DMS53 treated with DMSO at 0.1 percent for 48 hours (cell line): ENCODE measurements around the gene RNF207.

Experiments
- DNase-seq: peaks from one replicate; lab custom pipeline; 2025; ENCODE audit not compliant: unreplicated experiment; lab: John Stamatoyannopoulos, UW

Gene RNF207

DNA sequence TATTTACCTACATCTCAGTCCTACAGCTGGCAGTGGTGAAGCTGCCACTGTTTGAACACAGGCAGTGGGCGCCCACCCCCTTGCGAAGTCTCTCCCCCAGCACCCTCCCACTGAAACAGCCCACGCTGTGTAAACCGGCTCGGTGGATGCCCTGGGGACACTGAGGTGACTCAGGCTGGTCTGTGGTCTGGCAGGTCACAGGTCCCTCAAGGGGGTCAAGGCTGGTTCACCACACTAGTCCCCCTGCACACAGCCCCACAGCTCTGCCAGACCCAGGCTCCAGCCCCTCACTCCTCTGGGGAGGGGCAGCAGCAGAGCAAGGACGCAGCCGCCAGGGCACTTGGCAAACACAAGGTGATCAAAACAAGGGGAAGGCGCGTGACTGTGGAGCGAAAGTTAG is 33.4 kb upstream of the RNF207 start:
- no peak for DNase-seq

DNA sequence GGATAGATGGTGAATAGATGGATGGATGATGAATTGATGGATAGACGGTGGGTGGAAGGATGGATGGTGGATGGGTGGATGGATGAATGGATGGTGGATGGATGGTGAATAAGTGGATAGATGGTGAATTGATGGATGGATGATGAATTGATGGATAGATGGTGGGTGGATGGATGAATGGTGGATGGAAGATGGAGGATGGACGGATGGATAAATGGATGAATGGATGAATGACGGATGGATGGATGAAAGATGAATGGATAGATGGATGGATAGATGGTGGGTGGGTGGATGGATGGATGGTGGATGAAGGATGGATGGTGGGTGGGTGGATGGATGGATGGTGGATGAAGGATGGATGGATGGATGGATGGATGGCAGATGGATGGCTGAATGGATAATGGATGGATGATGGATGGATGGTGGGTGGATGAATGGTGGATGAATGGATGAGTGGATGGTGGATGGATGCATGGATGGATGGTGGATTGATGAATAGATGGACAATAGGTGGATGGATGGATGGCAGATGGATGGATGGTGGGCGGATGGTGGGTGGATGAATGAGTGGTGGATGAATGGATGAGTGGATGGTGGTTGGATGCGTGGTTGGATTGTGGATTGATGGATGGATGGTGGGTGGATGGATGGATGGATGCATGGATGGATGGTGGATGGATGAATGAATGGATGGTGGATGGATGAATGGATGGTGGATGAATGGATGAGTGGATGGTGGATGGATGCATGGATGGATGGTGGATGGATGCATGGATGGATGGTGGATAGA is 31.1 kb upstream of the RNF207 start:
- DNase-seq, result no peak

DNA sequence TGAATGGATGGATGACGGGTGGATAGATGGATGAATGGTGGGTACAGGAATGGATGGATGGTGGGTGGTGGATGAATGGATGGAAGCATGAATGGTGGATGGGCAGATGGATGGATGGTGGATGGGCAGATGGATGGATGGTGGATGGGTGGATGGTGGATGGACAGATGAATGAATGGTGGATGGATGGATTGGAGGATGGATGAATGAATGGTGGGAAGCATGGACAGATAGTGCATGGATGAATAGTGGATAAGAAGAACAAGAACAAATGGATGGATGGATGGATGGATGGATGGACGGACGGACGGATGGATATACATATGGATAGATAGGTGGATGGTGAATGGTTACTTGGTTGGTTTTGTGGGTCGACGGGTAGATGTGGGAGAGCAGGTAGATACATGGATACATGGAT is 30.5 kb upstream of the RNF207 start:
- DNase-seq, result no peak

DNA sequence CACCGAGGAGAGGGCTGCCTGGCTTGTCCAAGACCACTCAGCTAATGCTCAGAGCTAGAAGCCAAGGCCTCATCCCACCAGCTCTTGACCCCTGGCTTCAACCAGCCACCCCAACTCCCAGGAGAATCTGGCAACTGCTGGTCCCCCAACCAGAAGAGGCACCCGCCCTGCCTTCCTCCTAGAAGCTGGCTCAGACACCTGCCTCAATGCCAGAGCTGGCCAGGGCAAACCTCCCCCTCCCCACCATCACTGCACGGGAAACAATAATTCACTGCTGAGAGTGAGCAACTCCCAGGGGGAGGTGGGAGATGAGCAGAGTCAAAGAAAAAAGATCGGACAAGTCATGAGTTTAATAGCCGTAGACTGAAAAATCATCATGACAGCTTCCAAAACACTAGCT is 29.1 kb upstream of the RNF207 start:
- no peak for DNase-seq

DNA sequence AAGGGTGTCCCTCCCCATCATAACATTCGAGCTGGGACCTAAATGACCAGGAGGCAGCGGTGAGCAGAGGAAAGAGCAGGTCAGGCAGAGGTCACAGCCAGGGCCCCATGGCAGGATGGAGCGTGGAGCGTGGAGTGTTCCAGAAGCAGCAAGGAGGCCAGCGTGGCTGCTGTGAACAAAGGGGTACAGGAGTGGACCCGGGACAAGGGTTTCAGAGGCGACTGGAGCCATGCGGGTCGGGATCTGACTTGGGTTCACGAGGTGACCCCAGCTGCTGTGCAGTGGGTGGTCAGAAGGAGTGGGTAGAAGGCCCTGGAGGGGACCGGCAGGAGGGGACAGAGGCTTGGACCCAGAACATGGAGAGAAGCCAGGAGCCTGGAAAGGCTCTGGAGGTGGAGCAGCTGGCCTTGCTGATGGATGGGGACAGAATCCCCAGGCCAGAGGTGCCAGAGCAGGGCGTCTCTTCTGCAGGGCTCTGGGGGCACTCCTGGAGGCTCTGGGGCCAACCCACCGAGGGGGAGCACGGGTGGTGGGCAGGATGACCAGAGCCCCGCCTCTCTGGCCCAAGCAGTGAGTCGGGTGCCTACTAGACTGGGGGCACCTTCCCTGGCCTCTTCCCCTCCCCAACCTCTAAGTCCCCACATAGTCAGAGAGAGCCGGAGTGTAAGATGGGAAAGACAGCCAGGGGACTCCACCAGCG is 28.1 kb upstream of the RNF207 start:
- no peak for DNase-seq

DNA sequence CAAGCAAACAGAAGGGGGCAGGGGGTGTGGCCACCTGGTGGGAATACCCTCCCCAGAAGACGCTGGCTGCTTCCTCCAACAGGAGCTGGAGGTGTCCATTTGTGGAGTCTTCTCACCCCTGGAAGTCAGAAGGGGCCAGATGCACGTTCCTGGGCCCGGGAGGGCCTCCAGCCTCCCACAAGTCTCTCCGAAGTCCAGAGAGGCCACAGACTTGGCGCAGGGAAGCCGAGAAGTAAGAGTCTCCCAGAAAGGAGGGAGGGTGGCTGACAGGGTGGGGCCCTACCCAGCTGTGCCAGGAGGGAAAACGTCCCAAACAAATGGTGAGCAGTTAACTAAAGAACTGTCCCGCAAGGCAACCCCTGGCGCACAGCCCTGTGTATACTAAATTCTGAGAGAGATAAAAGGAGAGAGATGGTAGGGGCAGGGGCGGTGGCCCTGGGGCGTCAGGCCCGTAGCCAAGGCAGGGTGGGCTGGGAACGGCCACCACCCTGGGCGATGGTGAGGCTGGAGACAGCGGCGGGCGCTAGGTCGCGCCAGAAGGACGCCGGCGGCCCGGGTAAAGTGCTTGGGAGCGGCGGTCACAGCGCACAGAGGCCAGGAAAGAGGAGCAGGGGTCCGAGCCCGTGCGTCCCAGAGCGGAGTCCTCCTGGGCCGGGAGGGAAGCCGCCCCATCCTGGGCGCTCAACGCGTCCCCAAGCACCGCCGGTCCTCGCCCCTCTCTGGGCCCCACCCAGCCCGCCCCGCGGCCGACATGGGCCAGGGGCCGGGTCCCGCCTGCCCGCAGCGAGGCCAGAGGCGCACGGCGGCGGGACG is 27.0 kb upstream of the RNF207 start:
- DNase-seq, result no peak

DNA sequence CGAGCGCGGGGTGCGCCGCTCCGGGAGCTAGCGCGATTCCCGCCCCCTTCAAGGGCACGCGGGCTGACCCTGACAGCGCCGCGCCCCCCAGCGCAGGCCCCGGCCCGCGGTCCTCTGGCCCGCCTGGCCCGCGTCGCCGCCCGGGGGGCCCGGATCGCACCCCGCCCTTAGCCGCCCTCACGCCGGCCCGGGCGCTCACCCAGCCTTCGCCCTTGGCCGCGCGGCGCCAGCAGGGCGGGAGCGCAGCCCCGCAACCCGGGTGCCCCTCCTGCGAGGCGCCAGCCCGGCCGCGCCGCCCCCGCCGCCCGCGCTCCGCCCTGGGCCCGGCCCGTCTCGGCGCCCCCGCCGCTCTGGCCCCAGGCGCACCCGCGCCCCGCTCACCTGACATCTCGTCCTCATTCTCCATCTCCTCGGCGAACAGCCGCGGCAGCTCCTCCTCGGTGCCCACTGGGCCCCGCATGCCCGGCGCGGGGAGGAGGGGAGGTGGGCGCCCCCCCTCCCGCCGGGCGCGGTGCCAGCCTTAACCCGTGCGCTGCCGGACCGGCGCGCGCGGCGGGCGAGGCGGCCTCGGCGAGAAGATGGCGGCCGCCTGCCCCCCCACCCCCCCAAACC is 26.2 kb upstream of the RNF207 start:
- DNase-seq, result no peak

DNA sequence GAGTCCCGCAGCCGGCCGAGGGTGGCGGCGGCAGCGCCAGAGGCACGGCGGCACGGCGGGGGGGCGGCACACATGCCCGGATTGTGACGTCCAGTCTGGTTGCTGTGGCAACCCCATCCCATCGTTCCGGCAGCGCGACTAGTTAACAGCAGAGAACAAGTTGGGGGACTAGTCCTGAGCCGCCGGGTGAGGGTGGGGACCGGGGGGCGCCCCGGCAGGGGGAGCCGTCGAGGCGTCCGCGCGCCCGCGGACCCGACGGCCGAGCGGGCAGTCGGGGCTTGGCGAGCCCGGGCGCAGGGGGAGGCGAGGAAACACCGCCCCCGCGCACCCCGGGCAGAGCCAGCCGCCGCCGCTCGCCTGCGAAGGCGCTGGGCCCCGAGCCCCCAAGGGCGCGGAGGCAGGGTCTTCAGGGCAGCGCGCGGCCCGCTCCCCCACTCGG is 25.6 kb upstream of the RNF207 start, which contains the start of gene CHD5:
TSS of gene CHD5 (minus strand) at position 54 of the 439 bp plus-strand sequence. CDS start 298 bp downstream, outside the sequence.
- no peak for DNase-seq

DNA sequence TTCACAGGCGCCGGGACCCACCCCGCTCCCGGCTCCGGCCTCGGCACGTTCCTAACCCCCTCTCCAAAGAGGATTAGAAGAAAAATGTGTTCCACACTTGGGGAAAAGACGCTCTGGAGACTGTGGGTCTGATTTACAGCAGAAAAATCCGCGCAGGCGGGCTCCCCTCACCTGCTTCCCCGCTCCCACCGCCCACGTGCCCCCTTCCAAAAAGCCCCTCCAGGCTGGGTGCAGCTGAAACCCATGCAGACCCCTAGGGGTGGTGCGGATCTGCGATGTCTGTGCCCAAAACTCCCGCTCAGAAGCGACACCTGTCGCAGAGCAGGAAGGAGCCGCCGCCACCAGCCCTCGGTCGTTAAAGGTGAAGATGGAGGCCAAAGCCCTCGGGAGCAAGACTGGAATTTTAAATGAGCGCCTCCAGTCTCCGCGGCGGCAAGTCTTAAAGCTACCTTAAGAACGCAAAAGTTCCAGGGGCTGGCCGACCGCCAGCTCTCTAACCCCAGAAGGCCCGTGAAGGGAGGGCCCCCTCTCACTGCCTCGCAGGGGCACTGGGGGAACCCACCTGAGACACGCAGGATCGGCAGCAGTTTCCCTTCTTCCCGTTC is 25.1 kb upstream of the RNF207 start:
- DNase-seq, result no peak

DNA sequence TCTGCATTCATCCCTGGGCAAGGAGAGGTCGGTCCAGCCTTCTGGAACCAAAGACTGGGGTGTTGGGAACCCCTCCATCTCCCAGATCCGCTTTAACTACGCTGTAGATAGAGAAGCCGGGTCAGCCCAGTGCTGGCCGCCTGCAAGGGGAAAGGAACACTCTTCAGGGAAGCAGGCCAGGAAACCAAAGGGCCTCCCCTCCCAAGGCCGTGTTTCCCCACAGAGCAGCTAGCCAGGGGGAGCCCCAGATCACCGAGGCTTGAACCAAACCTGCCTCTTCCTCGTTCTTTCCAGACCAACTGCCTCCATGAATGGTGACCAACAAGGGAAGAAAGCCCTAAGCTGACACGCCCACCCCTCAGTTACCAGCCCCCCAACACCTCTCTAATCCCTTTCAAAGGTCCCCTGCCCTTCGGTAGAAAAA is 24.6 kb upstream of the RNF207 start:
- DNase-seq, result no peak

DNA sequence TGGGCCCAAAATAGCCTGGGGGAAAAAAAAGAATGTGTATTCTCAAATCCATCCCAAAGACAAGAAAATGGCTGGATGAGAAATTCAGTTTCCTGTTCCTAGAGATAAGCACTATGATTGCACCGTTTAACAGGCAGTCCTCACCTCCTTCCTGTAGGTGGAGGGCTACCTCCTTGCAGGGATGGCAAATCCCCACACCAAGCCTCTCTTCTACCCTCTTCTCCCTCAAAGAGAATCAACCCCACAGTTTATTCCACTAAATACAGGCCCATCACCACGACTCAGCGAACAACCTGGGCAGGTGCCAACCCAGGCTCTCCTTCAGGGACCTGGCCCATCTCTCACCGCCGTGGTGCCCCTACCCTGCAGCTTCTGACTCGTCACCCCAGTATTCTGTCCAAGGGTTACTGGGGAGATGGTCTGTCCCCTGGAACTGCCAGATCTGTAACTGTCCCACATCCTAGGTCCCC is 22.4 kb upstream of the RNF207 start:
- DNase-seq, result peak; percentile 18

DNA sequence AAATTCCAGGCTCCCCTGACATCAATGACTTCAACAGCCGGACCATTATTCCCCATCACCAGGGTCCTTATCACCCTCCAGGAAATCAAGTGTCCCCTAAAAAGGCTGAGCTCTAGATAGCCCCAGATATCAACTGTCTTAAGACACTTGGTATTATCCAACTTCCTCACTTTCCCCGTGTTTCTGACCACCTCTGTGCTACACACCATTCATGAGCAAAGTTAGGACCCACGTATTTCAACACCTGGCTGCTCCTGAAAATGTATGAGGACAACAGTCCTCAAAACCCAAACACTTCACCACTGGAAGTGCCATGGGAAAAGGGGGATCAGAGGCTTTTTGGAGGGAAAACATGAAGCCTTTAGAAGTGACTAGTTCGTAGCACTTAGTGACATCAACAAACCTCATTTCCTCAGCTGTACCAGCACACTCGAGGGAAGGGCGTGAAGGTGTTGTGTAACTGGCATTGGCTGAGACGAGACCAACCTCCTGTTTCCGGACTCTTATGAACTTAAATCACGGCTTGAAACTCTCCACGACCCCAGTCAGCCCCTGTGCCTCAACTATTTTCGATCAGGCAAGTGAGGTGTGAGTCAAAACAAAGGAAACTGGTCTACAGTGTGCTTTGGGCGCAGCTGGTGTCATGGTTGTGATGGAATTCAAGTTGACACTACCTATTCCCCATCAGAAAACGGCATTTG is 21.7 kb upstream of the RNF207 start:
- DNase-seq, result no peak

DNA sequence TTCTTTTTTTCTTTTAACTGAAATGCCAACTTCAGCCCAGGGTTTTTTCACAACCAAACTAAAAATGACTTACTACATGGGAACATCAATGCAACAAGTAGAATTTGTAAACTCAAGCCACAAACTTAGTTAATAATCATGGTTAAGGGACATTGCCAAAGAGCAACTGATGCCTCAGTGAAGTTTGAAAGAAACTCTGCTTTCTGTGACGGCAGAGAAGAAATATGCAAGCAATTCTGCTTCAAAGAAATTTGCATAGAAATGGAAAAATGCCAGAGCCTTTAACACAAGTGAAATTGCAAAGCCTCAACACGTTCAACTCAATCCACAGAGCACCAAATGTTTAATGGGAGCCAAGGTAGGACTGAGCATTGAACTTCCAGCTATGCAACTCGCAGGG is 20.8 kb upstream of the RNF207 start:
- DNase-seq, result no peak

DNA sequence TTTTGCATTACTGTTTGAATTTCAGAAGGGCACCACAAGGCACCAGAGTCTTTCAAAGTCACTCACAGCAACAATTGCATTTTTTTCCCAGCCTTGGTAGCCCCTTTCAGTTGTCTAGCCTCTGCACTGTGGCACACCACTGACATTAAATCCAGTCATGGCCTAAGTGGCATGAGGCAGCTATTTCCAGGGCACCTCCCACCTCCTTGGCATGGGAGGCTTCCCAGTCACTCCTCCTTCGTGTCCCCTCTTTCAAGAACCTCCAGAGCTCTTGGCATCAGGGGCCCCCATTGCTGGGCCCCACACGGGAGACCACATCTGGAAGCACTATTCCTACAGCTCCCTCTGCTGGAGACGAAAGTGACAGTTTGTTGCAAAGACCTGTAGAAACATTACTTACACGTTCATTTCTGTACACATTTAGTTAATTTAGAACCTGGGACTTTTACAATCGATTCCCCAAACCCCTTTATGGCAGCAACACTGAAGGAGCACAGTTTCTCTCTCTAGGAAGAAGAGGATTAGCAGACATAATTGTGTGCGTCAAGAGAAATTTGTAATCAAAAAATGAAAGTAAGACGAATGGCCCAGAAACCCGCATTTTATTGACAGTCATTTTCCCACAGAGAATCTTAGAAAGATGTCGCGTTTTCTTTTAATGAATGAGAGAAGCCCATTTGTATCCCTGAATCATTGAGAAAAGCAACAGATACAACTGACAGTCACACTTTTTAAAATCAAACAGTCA is 20.1 kb upstream of the RNF207 start:
- DNase-seq, result no peak

DNA sequence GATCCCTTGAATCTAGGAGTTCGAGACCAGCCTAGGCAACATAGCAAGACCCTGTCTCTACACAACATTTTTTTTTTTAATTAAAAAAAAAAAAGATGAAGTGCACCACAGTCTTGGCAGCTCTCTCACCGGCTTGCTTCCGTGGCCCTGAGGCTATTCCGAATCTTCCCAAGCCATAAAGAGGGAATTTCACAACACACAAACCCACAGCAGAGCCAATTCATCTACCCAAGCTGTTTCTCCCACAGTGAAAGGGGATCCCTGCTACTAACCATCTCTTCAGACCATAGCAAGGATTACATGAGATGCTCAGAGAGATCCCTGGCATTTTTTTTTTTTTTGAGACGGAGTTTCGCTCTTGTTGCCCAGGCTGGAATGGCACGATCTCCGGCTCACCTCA is 17.5 kb upstream of the RNF207 start:
- DNase-seq, result no peak

DNA sequence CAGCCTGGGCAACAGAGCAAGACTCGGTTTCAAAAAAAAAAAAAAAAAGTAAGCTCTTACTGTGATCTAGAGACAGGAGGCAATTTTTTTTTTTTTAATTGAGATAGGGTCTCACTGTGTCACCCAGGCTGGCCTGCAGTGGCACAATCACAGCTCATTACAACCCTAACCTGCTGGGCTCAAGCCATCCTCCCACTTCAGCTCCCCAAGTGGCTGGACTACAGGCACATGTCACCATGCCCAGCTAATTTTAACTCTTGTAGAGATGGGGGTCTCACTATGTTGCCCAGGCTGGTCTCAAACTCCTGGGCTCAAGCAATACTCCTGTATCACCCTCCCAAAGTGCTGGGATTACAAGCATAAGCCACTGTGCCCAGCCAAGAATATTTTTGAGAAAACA is 14.0 kb upstream of the RNF207 start:
- no peak for DNase-seq

DNA sequence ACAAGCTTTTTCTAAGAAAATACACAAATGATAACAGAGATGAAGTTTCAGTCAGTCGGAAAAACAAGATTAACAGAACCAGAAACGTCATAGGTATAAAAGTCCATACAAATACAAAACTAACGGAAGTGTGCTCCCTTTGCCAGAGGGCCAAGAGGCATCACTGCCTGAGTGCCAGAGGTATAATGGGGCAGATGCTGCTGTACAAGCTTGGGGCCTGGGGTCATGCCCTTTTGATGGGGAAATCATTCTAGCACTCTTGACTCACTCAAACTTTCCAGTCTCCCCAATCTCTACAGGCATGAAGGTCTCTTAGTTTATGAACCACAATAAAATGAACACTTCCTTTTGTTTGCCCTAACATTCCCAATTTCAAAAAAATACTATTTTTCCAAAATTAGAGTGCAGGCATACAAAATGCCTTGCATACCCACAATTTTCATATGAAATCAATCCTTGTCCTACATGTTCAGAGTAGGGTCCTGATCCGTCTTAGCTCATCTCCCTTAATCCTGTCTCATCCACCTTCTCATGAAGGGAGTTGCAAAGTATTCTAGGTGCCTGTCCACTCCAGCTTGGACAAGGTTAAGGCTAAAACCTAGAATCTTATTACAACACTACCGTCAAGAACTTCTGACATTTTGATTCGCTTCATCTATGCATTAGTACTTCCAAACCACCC is 8.0 kb upstream of the RNF207 start:
- no peak for DNase-seq

DNA sequence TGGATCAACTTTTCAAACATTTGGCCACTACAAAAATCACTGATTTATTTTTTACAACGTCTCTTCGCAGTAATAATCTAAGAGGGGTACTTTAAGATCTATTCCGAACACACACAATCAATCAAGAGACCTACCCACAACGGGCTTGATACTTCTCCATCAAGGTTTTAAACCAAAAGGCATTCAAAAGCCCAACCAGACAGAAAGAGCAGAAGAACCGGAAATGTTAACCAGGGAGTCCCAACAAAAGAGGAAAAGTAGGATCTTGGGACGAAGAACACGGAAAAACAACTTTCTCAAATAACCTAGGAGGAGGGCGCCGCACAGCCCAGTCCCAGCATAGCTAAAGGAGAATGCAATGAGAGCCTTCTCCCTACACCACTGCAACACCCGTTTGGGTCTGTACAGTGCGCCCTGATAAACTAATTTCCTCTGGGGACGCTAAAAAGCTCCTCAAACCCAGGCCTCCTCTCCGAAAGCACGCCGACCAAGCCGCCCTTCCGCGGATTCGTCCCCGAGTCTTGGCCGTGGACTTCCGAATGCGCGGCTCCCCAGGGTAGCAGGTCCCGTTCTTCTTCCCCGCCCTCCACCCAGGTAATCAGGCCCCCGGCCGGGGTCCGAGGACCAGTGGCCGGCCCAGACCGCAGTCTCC is 7.1 kb upstream of the RNF207 start:
- no peak for DNase-seq
